Kidney (tissue), 14 donors: ENCODE data around the gene EYA4. TPM values are rescaled to one million over a fixed set of nuclear protein-coding genes. Genes with fewer than 3 reads are reported as not detected.
A peak's percentile ranks its signal among the peaks of the same experiment; 100 is the strongest.

Source experiments
- DNase-seq, 5 donors: peaks; one replicate each; pipeline ENCODE4 v3.0.0-alpha.2; 2013 to 2020
- FAIRE-seq: peaks from 2 replicates; lab custom pipeline; 2012; peaks lifted over from hg19 to GRCh38; lab: Jason Lieb, UNC
- H3K27ac ChIP-seq, 2 donors: one replicate each; pipeline ENCODE4 v1.7.0; 2013; ENCODE audit warnings: low read depth in 2 of 2, low read length in 2 of 2, inconsistent platforms in 1 of 2
- H3K27me3 ChIP-seq: one replicate; pipeline ENCODE4 v1.7.1; 2013; ENCODE audit warnings: low read length, inconsistent platforms; ENCODE audit not compliant: control insufficient read depth, insufficient read depth
- H3K36me3 ChIP-seq, 3 donors: one replicate each; pipeline versions ENCODE4 v1.7.0 to v1.7.1; 2013; ENCODE audit warnings: low read length in 3 of 3, control low read depth in 1 of 3, inconsistent platforms in 1 of 3; ENCODE audit not compliant: insufficient read depth in 3 of 3, control insufficient read depth in 2 of 3
- H3K4me1 ChIP-seq, 3 donors: one replicate each; pipeline versions ENCODE4 v1.7.0 to v1.7.1; 2013; ENCODE audit warnings: low read length in 3 of 3, inconsistent platforms in 1 of 3, low read depth in 1 of 3; ENCODE audit not compliant: control insufficient read depth in 2 of 3, insufficient read depth in 2 of 3
- H3K4me3 ChIP-seq, 3 donors: one replicate each; pipeline versions ENCODE4 v1.7.0 to v1.8.1; 2013; ENCODE audit warnings: low read length in 3 of 3, control low read depth in 1 of 3, inconsistent platforms in 1 of 3
- H3K9ac ChIP-seq, 3 donors: one replicate each; pipeline versions ENCODE4 v1.7.0 to v1.7.1; 2013; ENCODE audit warnings: low read length in 3 of 3, control low read depth in 1 of 3, inconsistent platforms in 1 of 3
- H3K9me3 ChIP-seq, 3 donors: one replicate each; pipeline versions ENCODE4 v1.7.0 to v1.7.1; 2013; ENCODE audit warnings: low read length in 3 of 3, control low read depth in 1 of 3, inconsistent platforms in 1 of 3; ENCODE audit not compliant: control insufficient read depth in 2 of 3, insufficient read depth in 1 of 3
- intact Hi-C: fragments of 100-400 bp; cut with DNase I; formaldehyde crosslinking; loops from one replicate; pipeline ENCODE4 v1.11.1; 2022
- polyA plus RNA-seq: library from polyadenylated mRNA; stranded (reverse); fragments of 350-450 nt; fragmentation: Illumina TruSeq; extraction: RNeasy Lipid Tissue Mini Kit (QIAGEN cat#74804); gene quantifications from one replicate; pipeline ENCODE4 v1.2.3, GENCODE V29; 2014; ENCODE audit warnings: low read depth, low replicate concordance; ENCODE audit not compliant: insufficient read depth
- total RNA-seq: library from RNA; stranded (reverse); fragmentation: NEBNext Ultra II Directional; extraction: Animal tissue kit (Norgen Biotek cat#: 25700); gene quantifications from one replicate; pipeline ENCODE4 v1.2.1, GENCODE V29; 2021
- TF ChIP-seq, protein P1 (sequence below): IDR thresholded peaks from 3 replicates; pipeline ENCODE4 v1.5.1; 2012; ENCODE audit warnings: mild to moderate bottlenecking, moderate library complexity, borderline replicate concordance; ENCODE audit not compliant: insufficient read depth; ENCODE audit errors: extremely low read depth
- donor health status: control.
- donor health status: control.
- donor health status: control.
- donor health status: control.
- donor health status: control.
- donor health status: DM: yes; HTN: yes; CAD: no.
- donor health status: Normal renal cell carcinoma (clear cell type).

Gene EYA4
- total and polyA plus RNA-seq, 2 donors from 2014 or later, result 0.99 to 5.0 TPM

DNA sequence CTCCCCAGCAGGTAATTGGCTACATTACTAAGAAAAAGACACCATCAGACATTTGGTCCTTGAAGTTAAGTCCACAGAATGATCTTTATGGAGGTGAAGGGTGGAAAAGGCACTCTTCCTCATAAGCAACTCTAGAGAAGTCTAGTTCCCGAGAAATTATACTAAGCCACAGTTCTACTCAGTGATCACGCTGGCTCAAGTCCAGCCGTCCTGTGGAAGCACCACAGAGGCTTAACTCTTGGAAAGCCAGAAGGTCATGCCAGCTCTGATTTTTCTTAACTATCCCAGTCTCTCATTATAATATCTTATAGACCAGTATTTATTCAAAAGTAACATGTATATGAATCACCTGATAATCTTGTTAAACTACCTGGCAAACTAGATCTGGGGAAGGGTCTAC, 258.5 kb downstream of the EYA4 start:
- no peaks in the 10 kb centered on the region for H3K27me3 ChIP-seq
- DNase-seq (no peak), FAIRE-seq (no peak)
- peaks cover 0 to 4% (median 3%) of the 10 kb centered on the region in 3 donors for H3K4me1 ChIP-seq
- no peak overlapping the region for H3K9ac ChIP-seq
- no peaks in the 10 kb centered on the region for H3K9me3 ChIP-seq
- H3K4me3 ChIP-seq, result no peak overlapping the region
- H3K36me3 ChIP-seq, result no peaks in the 10 kb centered on the region
- intact Hi-C loops, result no loop called here
- TF ChIP-seq, protein P1, sequence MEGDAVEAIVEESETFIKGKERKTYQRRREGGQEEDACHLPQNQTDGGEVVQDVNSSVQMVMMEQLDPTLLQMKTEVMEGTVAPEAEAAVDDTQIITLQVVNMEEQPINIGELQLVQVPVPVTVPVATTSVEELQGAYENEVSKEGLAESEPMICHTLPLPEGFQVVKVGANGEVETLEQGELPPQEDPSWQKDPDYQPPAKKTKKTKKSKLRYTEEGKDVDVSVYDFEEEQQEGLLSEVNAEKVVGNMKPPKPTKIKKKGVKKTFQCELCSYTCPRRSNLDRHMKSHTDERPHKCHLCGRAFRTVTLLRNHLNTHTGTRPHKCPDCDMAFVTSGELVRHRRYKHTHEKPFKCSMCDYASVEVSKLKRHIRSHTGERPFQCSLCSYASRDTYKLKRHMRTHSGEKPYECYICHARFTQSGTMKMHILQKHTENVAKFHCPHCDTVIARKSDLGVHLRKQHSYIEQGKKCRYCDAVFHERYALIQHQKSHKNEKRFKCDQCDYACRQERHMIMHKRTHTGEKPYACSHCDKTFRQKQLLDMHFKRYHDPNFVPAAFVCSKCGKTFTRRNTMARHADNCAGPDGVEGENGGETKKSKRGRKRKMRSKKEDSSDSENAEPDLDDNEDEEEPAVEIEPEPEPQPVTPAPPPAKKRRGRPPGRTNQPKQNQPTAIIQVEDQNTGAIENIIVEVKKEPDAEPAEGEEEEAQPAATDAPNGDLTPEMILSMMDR, result no peak
- H3K27ac ChIP-seq, result no peak overlapping the region

DNA sequence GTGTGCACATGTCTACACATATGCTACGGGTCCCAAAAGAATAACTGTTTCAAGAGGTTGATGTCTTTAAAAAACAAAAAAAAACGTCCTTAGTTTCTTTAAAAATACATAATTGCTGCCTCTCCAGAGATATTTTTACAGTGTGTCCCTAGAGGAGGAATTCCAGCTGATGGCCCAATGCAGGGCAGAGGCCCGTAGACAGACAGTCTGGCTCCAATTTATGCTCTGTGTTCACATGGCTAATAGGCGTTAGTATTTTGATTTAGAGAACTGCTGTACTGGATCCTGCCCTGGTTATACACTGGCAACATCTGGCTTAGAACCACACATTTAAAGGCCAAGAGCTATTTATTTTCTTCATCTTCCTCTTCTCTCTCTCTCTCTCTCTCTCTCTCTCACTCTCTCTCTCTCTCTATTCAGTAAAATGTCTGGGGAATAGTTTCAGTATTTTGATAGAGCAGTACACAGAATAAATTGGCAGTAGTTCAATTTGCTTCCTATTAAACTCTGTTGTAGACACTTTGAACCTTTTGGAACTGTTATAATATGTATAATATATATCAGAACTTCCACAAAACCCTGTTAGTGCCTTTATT, 260.6 kb downstream of the EYA4 start:
- DNase-seq, result no peak
- Histone ChIP-seq H3K9ac (no peak overlapping the region), H3K36me3 (no peaks in the 10 kb centered on the region), H3K4me1 (peaks cover 0 to 4% (median 3%) of the 10 kb centered on the region in 3 donors), H3K27ac (no peak overlapping the region), H3K27me3 (no peaks in the 10 kb centered on the region), H3K4me3 (no peak overlapping the region), H3K9me3 (no peaks in the 10 kb centered on the region)
- FAIRE-seq, result no peak
- TF ChIP-seq, protein P1, result no peak
- intact Hi-C loops, result no loop called here

DNA sequence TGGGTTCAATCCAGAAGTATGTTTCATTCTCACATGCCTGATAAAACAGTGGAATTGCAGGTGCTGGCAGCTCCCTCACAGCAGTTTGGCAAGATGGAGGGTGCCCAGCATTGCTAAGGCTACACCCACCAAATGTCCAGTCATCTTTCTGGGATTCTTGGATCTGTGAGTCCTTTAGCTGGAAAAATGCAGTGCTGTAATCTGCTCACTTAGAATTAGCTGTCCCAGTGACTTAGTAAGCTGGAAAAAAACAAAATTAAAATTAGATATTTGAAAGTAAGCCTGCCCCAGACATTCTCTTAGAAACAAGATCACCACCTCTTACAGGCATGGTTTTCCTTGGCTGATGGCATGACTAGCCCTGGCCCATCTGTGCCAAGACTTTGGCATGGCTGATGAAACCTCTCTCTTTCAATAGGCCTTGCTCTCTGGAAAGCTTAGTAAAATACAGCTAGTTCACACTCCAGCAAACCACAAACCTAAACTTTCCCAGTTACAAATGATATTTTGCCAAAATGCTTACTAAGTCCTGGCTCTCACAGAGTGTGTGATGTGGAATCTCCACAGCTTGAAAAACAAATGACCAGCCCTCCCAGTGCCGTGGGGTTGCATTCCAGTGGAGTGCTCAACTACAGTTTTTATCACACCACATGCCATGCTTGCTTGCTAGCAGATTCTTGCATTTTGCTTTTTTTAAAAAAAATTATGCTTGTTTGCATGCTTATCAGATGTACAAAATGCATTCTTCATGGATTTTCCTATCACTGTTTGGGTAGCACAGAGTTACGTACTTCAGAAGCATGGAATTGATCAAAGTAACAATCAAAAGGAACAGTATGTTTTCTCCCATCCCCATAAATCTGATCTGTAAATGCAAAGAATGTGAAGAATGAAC, 261.5 kb downstream of the EYA4 start:
- Histone ChIP-seq H3K9ac (no peak overlapping the region), H3K4me1 (peaks cover 0 to 4% (median 3%) of the 10 kb centered on the region in 3 donors), H3K4me3 (no peak overlapping the region), H3K27me3 (no peaks in the 10 kb centered on the region), H3K9me3 (no peaks in the 10 kb centered on the region), H3K36me3 (no peaks in the 10 kb centered on the region), H3K27ac (no peak overlapping the region)
- peak in 4 of 5 donors; percentile 42 to 65 (median 52) for DNase-seq
- intact Hi-C loops, result no loop called here
- TF ChIP-seq, protein P1, result no peak
- FAIRE-seq, result no peak
